Osteocyte (in vitro differentiated cells): Measurements from ENCODE around the gene NAB1. TPM values are rescaled to one million over a fixed set of nuclear protein-coding genes. Genes with fewer than 3 reads are reported as not detected.

Source experiments
- DNase-seq: peaks from one replicate; pipeline ENCODE4 v3.0.0; 2021; ENCODE audit warnings: mixed read lengths; ENCODE audit not compliant: unreplicated experiment; ENCODE audit errors: extremely low spot score
- H3K27ac Mint-ChIP-seq: one replicate; pipeline ENCODE4 v1.8.0; 2021; ENCODE audit warnings: mild to moderate bottlenecking, mixed read lengths; ENCODE audit not compliant: unreplicated experiment
- H3K27me3 Mint-ChIP-seq: one replicate; pipeline ENCODE4 v1.8.0; 2021; ENCODE audit warnings: mixed read lengths; ENCODE audit not compliant: unreplicated experiment
- H3K36me3 Mint-ChIP-seq: one replicate; pipeline ENCODE4 v1.8.0; 2021; ENCODE audit warnings: mixed read lengths; ENCODE audit not compliant: unreplicated experiment
- H3K4me1 Mint-ChIP-seq: one replicate; pipeline ENCODE4 v1.8.0; 2021; ENCODE audit warnings: mixed read lengths; ENCODE audit not compliant: unreplicated experiment
- H3K4me3 Mint-ChIP-seq: one replicate; pipeline ENCODE4 v1.8.0; 2021; ENCODE audit warnings: mild to moderate bottlenecking, moderate library complexity, mixed read lengths; ENCODE audit not compliant: unreplicated experiment
- H3K9me3 Mint-ChIP-seq: one replicate; pipeline ENCODE4 v1.8.0; 2021; ENCODE audit warnings: mixed read lengths; ENCODE audit not compliant: unreplicated experiment
- CTCF ChIP-seq: fragments of 200-600 bp; sonication (generic); IDR thresholded peaks from 2 replicates; pipeline ENCODE4 v1.5.0; 2021; ENCODE audit warnings: antibody characterized with exemption, mild to moderate bottlenecking, moderate library complexity
- total RNA-seq: library from RNA; stranded (reverse); gene quantifications from 2 replicates; pipeline ENCODE4 v1.2.1, GENCODE V29; 2021

The NAB1 gene
- total RNA-seq, 1 donor from 2014 or later: 63.3 TPM

DNA sequence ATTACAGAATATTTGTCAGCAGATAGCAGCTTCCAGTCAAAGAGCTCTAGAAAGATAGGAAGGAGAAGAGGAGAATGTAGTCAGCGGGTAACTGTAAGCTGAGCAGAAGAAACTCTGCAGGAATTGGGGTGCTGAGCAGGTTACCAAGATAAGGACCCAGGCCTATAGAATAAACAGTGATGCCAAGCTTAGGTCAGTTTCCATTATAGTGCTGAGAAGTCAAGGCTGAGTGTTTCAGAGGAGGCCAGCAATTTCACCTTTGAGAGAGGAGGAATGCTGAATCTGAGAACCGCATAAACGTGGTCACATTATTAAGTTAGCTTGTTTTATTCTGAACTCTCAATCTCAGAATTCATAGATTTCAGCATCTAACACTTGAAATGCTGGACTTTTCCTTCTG is 13.9 kb downstream of the NAB1 start:
- Mint-ChIP-seq H3K27me3 (no peaks in the 10 kb centered on the region), H3K4me1 (peaks cover 46% of the 10 kb centered on the region), H3K9me3 (peaks cover 6% of the 10 kb centered on the region), H3K27ac (peak overlapping the region; percentile 54), H3K36me3 (peaks cover 42% of the 10 kb centered on the region), H3K4me3 (no peak overlapping the region)
- no peak for DNase-seq
- TF ChIP-seq CTCF: no peak

DNA sequence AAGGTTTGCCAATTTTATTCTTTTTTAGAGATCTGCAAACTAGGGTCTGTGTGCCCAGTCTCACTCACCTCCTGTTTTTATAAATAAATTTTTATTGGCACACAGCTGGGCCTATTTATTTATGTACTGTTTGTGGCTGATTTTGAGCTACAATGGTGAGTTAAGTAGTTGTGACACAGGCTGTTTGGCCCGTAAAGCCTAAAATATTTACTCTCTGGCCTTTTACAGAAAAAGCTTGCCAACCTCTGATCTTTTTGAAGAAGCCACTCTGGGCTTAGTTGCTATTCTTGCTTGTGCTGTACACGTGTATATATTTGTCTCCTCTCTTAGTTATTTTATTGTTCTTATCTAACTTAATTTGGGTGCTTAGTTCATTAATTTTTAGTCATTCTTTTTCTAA is 14.5 kb downstream of the NAB1 start:
- H3K27me3 Mint-ChIP-seq: no peaks in the 10 kb centered on the region
- peaks cover 40% of the 10 kb centered on the region for H3K36me3 Mint-ChIP-seq
- DNase-seq: no peak

DNA sequence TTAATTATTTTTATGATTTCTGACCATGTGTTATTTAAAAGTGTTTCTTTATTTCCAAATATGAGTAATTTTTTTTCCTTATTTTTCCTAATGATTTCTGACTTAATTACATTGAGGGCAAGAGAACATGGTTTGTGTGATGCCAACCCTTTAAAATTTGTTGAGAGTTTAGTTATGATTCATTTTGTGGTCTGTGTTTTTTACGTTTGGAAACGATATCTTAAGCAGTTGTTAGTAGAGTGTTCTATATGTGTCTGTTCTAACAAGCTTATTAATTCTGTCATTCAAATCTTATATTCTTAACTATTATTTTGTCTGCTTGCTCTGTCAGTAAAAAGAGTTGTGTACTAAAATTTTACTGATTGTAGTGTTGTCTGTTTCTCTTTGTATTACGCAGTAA is 15.0 kb downstream of the NAB1 start:
- H3K27me3 Mint-ChIP-seq: no peaks in the 10 kb centered on the region

More for the DNA sequence above, 14.5 kb downstream of the NAB1 start:
- TF ChIP-seq CTCF: no peak
- Mint-ChIP-seq H3K9me3 (peaks cover 6% of the 10 kb centered on the region), H3K27ac (no peak overlapping the region), H3K4me1 (peaks cover 42% of the 10 kb centered on the region), H3K4me3 (no peak overlapping the region)

DNA sequence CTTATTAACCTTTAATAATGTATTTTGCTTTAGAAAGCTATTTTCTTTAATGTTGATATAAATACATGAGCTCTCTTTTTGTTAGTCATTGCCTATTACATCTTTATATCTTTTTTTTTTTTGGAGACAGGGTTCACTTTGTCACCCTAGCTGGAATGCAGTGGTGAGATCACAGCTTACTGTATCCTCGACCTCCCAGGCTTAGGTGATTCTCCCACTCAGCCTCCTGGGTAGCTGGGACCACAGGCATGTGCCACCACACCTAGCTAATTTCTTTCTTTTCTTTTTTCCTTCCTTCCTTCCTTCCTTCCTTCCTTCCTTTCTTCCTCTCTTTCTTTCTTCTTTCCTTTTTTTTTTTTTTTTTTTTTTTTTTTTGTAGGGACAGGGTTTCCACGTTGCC is 15.4 kb downstream of the NAB1 start:
- Mint-ChIP-seq H3K27me3 (no peaks in the 10 kb centered on the region), H3K9me3 (peaks cover 6% of the 10 kb centered on the region), H3K27ac (no peak overlapping the region), H3K4me3 (no peak overlapping the region), H3K36me3 (peaks cover 35% of the 10 kb centered on the region), H3K4me1 (peaks cover 40% of the 10 kb centered on the region)
- no peak for TF ChIP-seq CTCF
- no peak for DNase-seq

More for the DNA sequence above, 15.0 kb downstream of the NAB1 start:
- Mint-ChIP-seq H3K27ac (no peak overlapping the region), H3K36me3 (peaks cover 38% of the 10 kb centered on the region), H3K4me1 (peaks cover 40% of the 10 kb centered on the region), H3K4me3 (no peak overlapping the region), H3K9me3 (peaks cover 6% of the 10 kb centered on the region)
- TF ChIP-seq CTCF: no peak
- no peak for DNase-seq

- peaks cover 6% of the 10 kb centered on the region for H3K9me3 Mint-ChIP-seq
Observed at GRCh38 chr2:190666895-190667294, 18.0 kb downstream of the NAB1 start.

More at GRCh38 chr2:190666895-190667294, 18.0 kb downstream of the NAB1 start:
- no peaks in the 10 kb centered on the region for H3K27me3 Mint-ChIP-seq
- peaks cover 36% of the 10 kb centered on the region for H3K36me3 Mint-ChIP-seq
- peak overlapping the region; percentile 63 for H3K27ac Mint-ChIP-seq
- DNase-seq: no peak
- no peak for TF ChIP-seq CTCF
- H3K4me3 Mint-ChIP-seq: no peak overlapping the region
- peaks cover 32% of the 10 kb centered on the region for H3K4me1 Mint-ChIP-seq
